Aorta (tissue), 5 donors: ENCODE measurements around the gene CRIM1. TPM values are rescaled to one million over a fixed set of nuclear protein-coding genes. Genes with fewer than 3 reads are reported as not detected.

ENCODE experiments used
- ATAC-seq: fragments of 200-7000 bp; cut with Tn5 transposase; one replicate; pipeline ENCODE4 v1.9.1; 2022; ENCODE audit warnings: moderate library complexity; ENCODE audit not compliant: low FRiP score
- DNase-seq, 2 donors: peaks; one replicate each; pipeline ENCODE4 v3.0.0-alpha.2; 2020
- H3K27ac ChIP-seq, 2 donors: one replicate each; pipeline ENCODE4 v1.5.1; 2013; ENCODE audit warnings: low read length in 2 of 2, mild to moderate bottlenecking in 2 of 2, moderate library complexity in 2 of 2, control low read depth in 1 of 2, inconsistent platforms in 1 of 2, low read depth in 1 of 2
- H3K27me3 ChIP-seq, 2 donors: one replicate each; pipeline ENCODE4 v1.6.1; 2013; ENCODE audit warnings: control low read depth in 1 of 2, low read length in 1 of 2, mild to moderate bottlenecking in 1 of 2, moderate library complexity in 1 of 2; ENCODE audit not compliant: insufficient read depth in 2 of 2, control insufficient read depth in 1 of 2
- H3K36me3 ChIP-seq, 2 donors: one replicate each; pipeline ENCODE4 v1.6.1; 2013; ENCODE audit warnings: control low read depth in 1 of 2, low read length in 1 of 2, mild to moderate bottlenecking in 1 of 2; ENCODE audit not compliant: insufficient read depth in 2 of 2, control insufficient read depth in 1 of 2
- H3K4me1 ChIP-seq, 2 donors: one replicate each; pipeline ENCODE4 v1.6.1; 2013; ENCODE audit warnings: low read length in 2 of 2, control low read depth in 1 of 2, mild to moderate bottlenecking in 1 of 2, moderate library complexity in 1 of 2; ENCODE audit not compliant: insufficient read depth in 2 of 2, control insufficient read depth in 1 of 2
- H3K4me3 ChIP-seq, 2 donors: one replicate each; pipeline ENCODE4 v1.5.1; 2013; ENCODE audit warnings: low read length in 2 of 2, control low read depth in 1 of 2, mild to moderate bottlenecking in 1 of 2
- H3K9me3 ChIP-seq: one replicate; pipeline ENCODE4 v1.6.1; 2013; ENCODE audit warnings: mild to moderate bottlenecking, low read length; ENCODE audit not compliant: control insufficient read depth
- WGBS, 2 donors: extraction: QIAGEN DNeasy Blood & Tissue Kit; methylation state at CpG; one replicate each; pipeline ENCODE4 v1.1.7; 2013; 5-methylcytosine and 5-hydroxymethylcytosine counted together
- intact Hi-C, 2 donors: fragments of 100-400 bp; cut with DNase I; formaldehyde crosslinking; loops; one replicate each; pipeline versions ENCODE4 v1.14.2 to v1.15.0; 2022
- polyA plus RNA-seq, 2 donors: library from polyadenylated mRNA; stranded (reverse); fragments of 200-250 nt; gene quantifications; one replicate each; pipeline ENCODE4 v1.2.3, GENCODE V29; 2013
- total RNA-seq, 2 donors: library from RNA; stranded (reverse); fragmentation: NEBNext Ultra II Directional; extraction: Animal tissue kit (Norgen Biotek cat#: 25700); gene quantifications; one replicate each; pipeline ENCODE4 v1.2.1, GENCODE V29; 2021
- donor health status: healthy with polysubstance abuse.
- donor health status: Bipolar disorder and iron deficiency.
- donor health status: DM: no; HTN: no; CAD: no.
- donor health status: DM: no; HTN: no; CAD: no.
- donor health status: DM: yes; HTN: yes; CAD: no.

Gene CRIM1
- total and polyA plus RNA-seq, 4 donors, result 47.3 to 727 (median 147) TPM

GRCh38 chr2:36411962-36412444 lies 56.4 kb downstream of the CRIM1 start:
- no peak for DNase-seq

DNA sequence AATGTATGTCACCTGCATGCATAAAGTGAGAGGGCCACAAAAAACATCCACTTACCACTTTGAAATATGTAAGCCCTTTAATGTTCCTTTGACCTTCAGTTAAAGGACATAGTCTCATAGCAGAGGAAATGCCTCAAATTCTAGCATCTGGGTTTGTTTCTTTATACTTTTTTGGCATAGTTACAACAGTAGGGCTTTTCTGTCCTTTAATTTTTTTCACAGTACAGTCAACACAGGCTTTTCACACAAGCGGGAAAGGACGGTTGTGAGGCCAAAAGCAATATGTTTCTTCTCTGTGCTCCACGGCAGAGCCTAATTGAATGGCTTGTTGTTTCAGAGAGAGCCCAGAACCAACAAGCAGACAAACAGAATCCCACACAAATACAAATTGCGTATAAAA lies 57.6 kb downstream of the CRIM1 start:
- intact Hi-C loops, result loop anchor here (5.0 kb wide), 2 partner anchors 39 to 51 kb away; no protein-coding TSS in a partner anchor
- H3K27ac ChIP-seq, result peak overlapping the region in 1 of 2 donors; percentile 43

More at GRCh38 chr2:36411962-36412444, 56.4 kb downstream of the CRIM1 start:
- H3K4me3 ChIP-seq, result no peak overlapping the region
- H3K27me3 ChIP-seq, result no peaks in the 10 kb centered on the region
- intact Hi-C loops, result loop anchor here (5.0 kb wide), 2 partner anchors 40 to 50 kb away; no protein-coding TSS in a partner anchor
- 33 to 38% methylated on average over 11 of the region's 11 CpGs for WGBS, 2 donors
- no peak for ATAC-seq
- peaks cover 13 to 26% of the 10 kb centered on the region in 2 donors for H3K4me1 ChIP-seq
- peak overlapping the region; percentile 57 to 59 for H3K27ac ChIP-seq
- H3K36me3 ChIP-seq, result peaks cover 0 to 3% of the 10 kb centered on the region in 2 donors
- no peaks in the 10 kb centered on the region for H3K9me3 ChIP-seq

DNA sequence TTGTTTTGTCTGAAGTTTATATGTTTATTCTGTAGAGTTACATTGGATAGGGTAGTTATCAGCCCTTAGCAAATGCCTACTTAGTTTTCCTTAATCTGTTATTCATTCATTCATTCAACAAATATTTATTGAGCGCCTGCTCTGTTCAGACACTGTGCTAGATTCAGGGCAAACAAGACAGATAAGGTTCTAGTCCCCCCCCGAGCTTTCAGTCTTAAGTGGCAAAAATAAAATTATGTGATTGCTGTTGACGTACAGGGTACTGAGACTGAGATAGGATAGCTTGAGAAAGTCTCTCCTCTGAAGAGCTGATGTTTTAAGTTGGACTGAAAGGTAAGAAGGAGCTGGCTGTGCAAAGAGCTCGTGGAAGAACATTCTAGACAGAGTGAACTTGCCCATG lies 58.7 kb downstream of the CRIM1 start:
- intact Hi-C loops, result loop anchor here (5.0 kb wide), 2 partner anchors 38 to 52 kb away; no protein-coding TSS in a partner anchor
- Histone ChIP-seq H3K27ac (peak overlapping the region in 1 of 2 donors; percentile 64), H3K9me3 (no peaks in the 10 kb centered on the region), H3K27me3 (no peaks in the 10 kb centered on the region), H3K4me3 (no peak overlapping the region), H3K36me3 (peaks cover 0 to 3% of the 10 kb centered on the region in 2 donors), H3K4me1 (peaks cover 13 to 26% of the 10 kb centered on the region in 2 donors)
- no peak for ATAC-seq
- WGBS, 2 donors, result 66 to 73% methylated on average over 4 of the region's 4 CpGs
- DNase-seq, result no peak

More for the DNA sequence above, 57.6 kb downstream of the CRIM1 start:
- H3K4me1 ChIP-seq, result peaks cover 13 to 28% of the 10 kb centered on the region in 2 donors
- H3K36me3 ChIP-seq, result peaks cover 0 to 3% of the 10 kb centered on the region in 2 donors
- H3K27me3 ChIP-seq, result no peaks in the 10 kb centered on the region
- peak; percentile 56 for ATAC-seq
- DNase-seq, result no peak
- H3K9me3 ChIP-seq, result no peaks in the 10 kb centered on the region
- no peak overlapping the region for H3K4me3 ChIP-seq
- 1 to 10% methylated on average over 4 of the region's 4 CpGs for WGBS, 2 donors

GRCh38 chr2:36415381-36416022 lies 59.9 kb downstream of the CRIM1 start:
- no peak for ATAC-seq
- Histone ChIP-seq H3K27ac (peak overlapping the region in 1 of 2 donors; percentile 18), H3K36me3 (peaks cover 0 to 3% of the 10 kb centered on the region in 2 donors), H3K4me3 (no peak overlapping the region), H3K27me3 (no peaks in the 10 kb centered on the region), H3K9me3 (no peaks in the 10 kb centered on the region), H3K4me1 (peaks cover 15 to 30% of the 10 kb centered on the region in 2 donors)
- intact Hi-C loops, result no loop called here
- WGBS, 2 donors, result 40 to 44% methylated on average over 6 of the region's 6 CpGs
- DNase-seq, result no peak

- Histone ChIP-seq H3K36me3 (peaks cover 0 to 3% of the 10 kb centered on the region in 2 donors), H3K27ac (peak overlapping the region in 1 of 2 donors; percentile 33), H3K9me3 (no peaks in the 10 kb centered on the region), H3K27me3 (no peaks in the 10 kb centered on the region), H3K4me1 (peaks cover 14 to 30% of the 10 kb centered on the region in 2 donors), H3K4me3 (no peak overlapping the region)
- ATAC-seq, result peak; percentile 36
- intact Hi-C loops, result no loop called here
- 41 to 49% methylated on average over 8 of the region's 8 CpGs for WGBS, 2 donors
- DNase-seq, result no peak
These were observed 61.0 kb downstream of the CRIM1 start for GRCh38 chr2:36416370-36417165.

- H3K36me3 ChIP-seq, result peaks cover 0 to 5% of the 10 kb centered on the region in 2 donors
- DNase-seq (no peak), ATAC-seq (no peak)
- H3K27me3 ChIP-seq, result no peaks in the 10 kb centered on the region
- no peaks in the 10 kb centered on the region for H3K9me3 ChIP-seq
- H3K4me1 ChIP-seq, result peaks cover 6 to 13% of the 10 kb centered on the region in 2 donors
- 59 to 61% methylated on average over 6 of the region's 6 CpGs for WGBS, 2 donors
- no peak overlapping the region for H3K4me3 ChIP-seq
- H3K27ac ChIP-seq, result peak overlapping the region in 1 of 2 donors; percentile 39
- intact Hi-C loops, result no loop called here
These were observed 65.1 kb downstream of the CRIM1 start for GRCh38 chr2:36420569-36421181.

- Histone ChIP-seq H3K4me3 (no peak overlapping the region), H3K27ac (no peak overlapping the region), H3K4me1 (peaks cover 6 to 16% of the 10 kb centered on the region in 2 donors), H3K36me3 (peaks cover 0 to 5% of the 10 kb centered on the region in 2 donors), H3K27me3 (no peaks in the 10 kb centered on the region), H3K9me3 (no peaks in the 10 kb centered on the region)
- ATAC-seq, result no peak
- intact Hi-C loops, result no loop called here
- WGBS, 2 donors, result 75 to 84% methylated on average over 3 of the region's 3 CpGs
- no peak for DNase-seq
These were observed 65.8 kb downstream of the CRIM1 start for GRCh38 chr2:36421379-36421778.

DNA sequence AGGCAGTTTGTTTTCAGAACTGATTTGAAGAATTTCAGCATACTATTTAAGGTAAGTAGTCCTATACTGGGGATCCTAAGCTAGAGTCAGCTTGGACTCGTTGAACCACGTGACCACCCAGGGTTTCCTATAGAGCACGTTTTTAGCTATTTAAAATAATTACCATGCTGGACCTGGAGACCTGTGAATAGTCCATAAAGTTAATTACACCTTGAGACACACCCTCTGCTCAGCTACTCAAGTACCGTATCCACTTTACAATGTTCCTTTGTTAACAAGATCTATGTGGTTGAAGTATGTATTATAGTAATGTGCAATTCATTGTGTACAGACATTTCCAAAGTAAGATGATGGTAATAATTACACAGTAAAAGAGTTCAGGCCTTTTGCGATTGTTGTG lies 67.6 kb downstream of the CRIM1 start:
- no peaks in the 10 kb centered on the region for H3K9me3 ChIP-seq
- DNase-seq (no peak), ATAC-seq (no peak)
- intact Hi-C loops, result no loop called here
- 77% methylated on average over 5 of the region's 5 CpGs for WGBS, 2 donors
- no peak overlapping the region for H3K4me3 ChIP-seq
- no peak overlapping the region for H3K27ac ChIP-seq
- no peaks in the 10 kb centered on the region for H3K27me3 ChIP-seq
- peaks cover 2 to 9% of the 10 kb centered on the region in 2 donors for H3K4me1 ChIP-seq
- peaks cover 0 to 2% of the 10 kb centered on the region in 2 donors for H3K36me3 ChIP-seq
